IPS DF 19.7 (cell line): ENCODE data around the gene MLN.
"Not testable (repeated sequence)": the region's sequence is repeated elsewhere in the genome, so short reads cannot be mapped to it uniquely, and the experiment has no call there.

Experiments used
- DNase-seq: peaks from one replicate; pipeline ENCODE4 v3.0.0-alpha.2; 2013; ENCODE audit warnings: low read depth, low spot score

MLN gene

GRCh38 chr6:33834401-33835392 is 30.9 kb upstream of the MLN start:
- DNase-seq, result no peak

GRCh38 chr6:33833599-33833998 is 29.8 kb upstream of the MLN start:
- no peak for DNase-seq

GRCh38 chr6:33832831-33833230 is 29.0 kb upstream of the MLN start:
- not testable (repeated sequence) for DNase-seq

DNA sequence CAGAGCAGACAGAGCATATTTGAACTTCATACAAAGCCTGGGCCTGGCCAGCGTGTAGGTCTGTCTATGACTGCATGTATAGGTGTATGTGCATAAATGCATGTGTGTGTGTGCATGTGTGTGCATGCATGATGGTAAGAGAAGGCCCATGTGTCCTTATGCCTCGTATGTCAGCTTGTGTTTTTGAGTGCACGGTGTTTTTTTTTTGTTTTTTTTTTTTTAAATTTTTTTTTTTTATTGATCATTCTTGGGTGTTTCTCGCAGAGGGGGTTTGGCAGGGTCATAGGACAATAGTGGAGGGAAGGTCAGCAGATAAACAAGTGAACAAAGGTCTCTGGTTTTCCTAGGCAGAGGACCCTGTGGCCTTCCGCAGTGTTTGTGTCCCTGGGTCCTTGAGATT is 27.9 kb upstream of the MLN start:
- DNase-seq, result not testable (repeated sequence)

DNA sequence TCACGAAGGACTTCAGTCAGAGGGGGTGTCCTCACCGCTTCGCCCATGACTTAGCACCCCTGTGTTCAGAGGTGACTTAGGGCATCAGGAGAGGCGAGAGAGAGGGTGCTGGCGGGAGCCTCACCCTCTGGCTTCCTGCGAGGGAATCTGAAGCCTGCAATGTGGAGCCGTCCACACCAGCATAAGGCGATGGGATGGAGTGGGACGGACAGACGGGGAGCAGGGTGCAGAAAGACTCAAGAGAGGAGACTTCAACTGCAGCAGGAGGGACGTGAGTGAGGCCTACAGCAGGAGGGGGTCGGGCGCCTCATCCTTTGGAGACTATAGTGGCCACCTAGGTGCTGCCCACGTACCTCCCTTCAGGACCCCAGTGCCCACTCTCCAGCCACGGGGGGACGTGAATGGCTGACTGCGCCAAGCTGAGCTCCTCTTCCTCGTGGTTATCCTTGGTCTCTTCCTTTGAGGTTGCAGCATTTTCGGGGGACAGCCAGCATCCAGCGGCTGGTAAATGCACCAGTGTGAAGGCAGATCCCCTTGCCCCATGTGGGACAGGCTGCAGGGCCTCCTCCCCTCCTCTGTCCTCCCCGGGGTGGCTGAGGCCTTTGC is 26.9 kb upstream of the MLN start:
- DNase-seq, result no peak

GRCh38 chr6:33828764-33829731 is 25.2 kb upstream of the MLN start:
- DNase-seq, result no peak

DNA sequence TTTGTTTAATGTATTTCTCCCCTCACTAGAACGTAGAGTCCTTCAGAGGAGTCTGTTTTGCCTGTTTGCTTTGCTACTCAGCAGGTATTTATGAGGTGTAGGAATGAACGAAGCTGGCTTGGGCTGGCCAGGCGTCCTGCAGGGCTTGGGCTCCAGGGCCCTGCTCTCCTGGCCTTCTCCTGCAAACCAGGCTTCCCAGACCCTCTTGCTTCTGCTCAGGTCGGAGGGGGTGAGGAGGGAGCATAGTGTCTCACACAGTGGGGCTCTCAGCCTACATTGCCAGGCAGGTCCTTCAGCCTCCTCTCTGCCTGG is 24.6 kb upstream of the MLN start:
- DNase-seq, result no peak

DNA sequence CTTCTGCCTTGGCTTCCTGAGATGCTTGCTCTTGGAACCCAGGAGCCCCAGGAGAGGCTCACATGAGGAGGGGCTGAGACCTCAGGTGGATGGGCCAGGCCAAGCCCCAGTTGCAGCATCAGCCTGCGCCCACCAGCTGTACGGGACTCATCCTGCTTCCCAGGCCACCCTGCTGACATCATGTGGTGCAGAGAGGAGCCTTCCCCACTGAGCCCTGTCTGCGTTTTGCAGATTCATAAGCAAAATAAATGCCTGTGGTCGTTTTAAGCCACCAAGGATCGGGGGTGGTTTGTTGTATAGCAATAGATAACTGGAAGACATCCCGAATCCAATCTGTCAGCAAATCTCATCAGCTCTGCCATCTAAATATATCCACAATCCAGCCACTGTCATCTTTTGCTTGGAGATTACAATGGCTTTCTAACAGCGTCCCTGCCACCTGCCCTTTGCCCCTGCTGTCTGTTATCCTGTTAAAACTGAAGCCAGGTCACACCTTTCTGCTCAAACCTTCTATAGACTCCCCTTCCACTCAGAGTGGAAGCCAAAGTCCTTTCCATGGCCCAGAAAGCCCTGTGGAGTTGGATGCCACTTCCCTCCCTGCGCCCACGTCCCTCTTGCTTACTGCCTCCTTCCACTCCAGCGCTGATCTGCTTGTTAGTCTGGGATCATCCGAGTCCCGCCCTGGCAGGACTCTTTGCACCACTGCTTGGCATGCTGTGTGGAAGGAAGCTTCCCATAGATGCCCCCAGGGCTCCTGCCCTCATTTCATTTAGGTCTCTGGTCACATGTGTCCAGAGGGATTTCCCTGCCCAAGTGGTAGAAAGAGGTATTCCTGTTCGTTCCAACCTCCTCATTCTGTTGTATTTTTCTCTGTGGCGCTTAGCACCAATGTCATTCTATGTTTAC is 24.0 kb upstream of the MLN start:
- DNase-seq, result no peak

- DNase-seq, result no peak
Measured at GRCh38 chr6:33826537-33826936, 22.7 kb upstream of the MLN start.

- DNase-seq, result no peak
Measured at GRCh38 chr6:33824461-33825154, 20.8 kb upstream of the MLN start.

GRCh38 chr6:33823806-33824205 is 20.0 kb upstream of the MLN start:
- DNase-seq, result no peak

DNA sequence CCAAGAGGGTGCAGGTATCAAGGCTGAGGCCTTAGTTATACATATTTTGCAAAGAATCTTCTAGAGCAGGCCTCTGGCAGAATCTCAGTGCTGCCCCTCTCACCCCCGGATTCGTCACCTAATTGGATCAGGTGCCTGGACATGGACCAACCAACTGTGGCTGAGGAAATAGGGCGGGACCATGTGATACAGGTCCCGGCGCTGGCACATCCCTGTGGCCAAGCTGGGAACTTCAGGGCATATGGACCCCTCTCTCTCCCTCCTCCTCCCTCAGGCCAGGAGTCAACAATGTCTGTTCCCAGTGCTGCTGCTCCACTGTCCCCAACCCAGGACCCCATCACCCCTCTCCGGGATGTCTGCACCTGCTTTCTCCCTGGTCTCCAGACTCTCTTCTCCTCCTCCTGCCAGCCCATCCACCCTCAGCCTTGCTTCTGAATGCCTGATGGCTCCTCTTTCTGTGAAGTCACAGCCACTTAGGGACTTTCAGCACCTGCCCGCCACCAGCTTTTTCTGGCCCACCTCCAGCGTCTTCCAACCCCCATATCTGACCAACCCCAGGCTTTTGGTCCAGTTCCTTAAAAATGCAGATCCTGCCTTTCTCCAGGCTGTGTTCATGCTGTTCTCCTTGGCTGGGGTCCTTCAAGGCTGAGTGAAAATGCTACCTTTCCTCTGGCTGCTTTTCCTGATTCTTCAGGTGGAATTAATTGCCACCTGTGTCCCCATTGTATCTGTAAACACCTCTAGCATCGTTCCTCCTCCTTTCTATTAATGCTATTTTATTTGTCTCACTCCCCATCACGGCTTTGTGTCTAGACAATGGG is 19.0 kb upstream of the MLN start:
- peak; percentile 78 for DNase-seq

DNA sequence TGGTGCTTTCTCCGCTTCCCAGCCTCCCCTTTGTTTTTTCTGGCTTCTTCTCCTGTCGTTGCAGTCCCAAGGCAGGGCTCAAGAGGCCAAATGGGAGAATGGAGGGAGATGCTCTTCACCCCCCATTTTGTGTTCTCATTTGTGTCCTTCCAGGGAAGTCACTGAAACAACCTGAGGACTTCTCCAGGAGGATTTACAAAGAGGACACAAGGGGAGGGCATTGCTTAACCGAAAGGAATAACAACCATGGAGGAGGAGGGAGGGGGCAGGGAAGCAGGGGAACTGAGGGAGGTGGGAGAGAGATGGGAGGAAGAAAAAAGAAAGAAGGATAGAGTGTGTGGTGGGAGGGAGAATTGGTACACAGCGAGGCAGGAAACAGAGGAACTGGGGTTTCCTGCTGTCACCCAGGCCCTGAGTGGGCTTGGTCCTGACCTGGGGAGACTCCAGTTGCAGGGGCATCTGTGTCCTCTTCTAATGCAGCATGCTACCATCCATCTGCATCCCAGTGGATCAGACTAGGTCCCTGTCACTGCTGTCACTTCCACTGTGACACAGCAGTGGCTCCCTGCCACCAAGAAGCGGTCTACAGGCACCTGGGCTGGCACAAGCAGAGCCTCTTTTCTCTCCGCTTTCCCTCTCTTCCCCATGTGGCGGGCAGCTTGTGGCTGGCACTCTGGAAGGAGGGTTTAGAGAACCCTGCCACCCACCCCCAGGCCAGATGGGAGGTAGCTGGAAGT is 17.1 kb upstream of the MLN start:
- DNase-seq, result no peak

DNA sequence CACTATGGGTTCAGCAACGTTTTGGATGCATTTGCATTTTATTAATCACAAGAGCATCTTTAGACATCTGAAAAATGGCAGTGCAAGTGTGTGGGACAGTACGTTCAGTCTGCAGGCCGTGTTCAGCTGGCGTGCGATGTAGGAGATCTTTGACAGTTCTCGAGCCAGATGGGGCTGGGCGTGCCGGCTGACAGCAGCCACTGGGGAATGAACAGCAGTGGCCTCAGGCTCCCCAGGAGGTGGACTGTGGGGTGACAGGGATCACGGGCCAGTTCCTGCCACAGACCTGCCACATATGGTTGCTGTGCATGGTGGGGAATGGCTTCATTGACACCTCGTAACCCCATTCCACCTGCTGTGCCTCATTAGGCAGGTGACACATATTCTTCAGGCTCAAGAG is 16.4 kb upstream of the MLN start:
- DNase-seq, result no peak

GRCh38 chr6:33819021-33819420 is 15.2 kb upstream of the MLN start:
- DNase-seq, result no peak

DNA sequence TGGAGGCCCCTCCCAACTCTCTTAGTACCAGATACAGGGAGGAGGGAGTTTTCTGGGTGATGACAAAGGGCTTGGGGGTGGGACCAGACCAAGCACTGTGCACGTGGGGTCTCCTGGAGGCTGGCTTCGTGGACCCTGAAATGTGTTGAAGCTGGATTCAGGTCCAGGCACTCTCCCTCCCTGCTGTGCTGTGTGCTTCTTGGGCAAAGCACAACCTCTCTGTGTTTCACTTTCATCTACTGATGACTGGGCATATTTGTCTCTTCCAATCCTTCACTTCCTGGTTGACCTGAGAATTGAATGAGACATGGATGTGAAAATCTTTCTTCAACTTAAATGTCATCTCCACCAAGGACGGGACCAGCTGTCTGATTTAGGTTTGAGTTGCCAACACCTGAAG is 14.5 kb upstream of the MLN start:
- no peak for DNase-seq

GRCh38 chr6:33817489-33817888 is 13.7 kb upstream of the MLN start:
- no peak for DNase-seq

DNA sequence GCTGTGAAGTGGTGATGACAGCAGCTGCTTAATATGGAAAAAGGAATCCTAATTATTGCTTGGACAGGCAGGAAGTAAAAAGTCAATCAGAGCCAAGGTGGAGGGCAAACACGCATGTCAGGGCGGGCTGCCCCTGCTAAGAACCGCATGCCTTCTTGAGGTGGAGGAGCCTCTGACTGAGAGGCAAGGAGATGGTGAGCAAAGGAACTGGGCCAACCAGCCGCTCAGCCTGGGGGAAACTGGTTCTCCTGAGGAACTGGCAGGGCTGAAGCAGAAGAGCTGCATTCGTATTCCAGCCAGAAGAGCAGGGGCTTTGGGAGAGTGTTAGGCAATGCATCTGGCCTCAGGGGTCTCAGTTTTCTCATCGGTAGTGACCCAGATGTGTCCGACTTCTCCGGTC is 13.1 kb upstream of the MLN start:
- no peak for DNase-seq

GRCh38 chr6:33815854-33816253 is 12.1 kb upstream of the MLN start:
- no peak for DNase-seq
